SK-N-SH (cell line): ENCODE results near the gene THPO. TPM values are rescaled to one million over a fixed set of nuclear protein-coding genes. Genes with fewer than 3 reads are reported as not detected.

ENCODE experiments used
- CTCF ChIA-PET: fragments of 300-600, 350-600 bp; formaldehyde crosslinking; extraction: SDS; loops from one replicate; lab custom pipeline; 2021; lab: Yijun Ruan, JAX
- POLR2A ChIA-PET: fragments of 350-600 bp; sonication (Branson Sonifier 250); formaldehyde crosslinking; extraction: SDS; loops from one replicate; lab custom pipeline; 2020; ENCODE audit warnings: antibody characterized with exemption, inconsistent platforms; lab: Yijun Ruan, JAX
- DNase-seq: peaks from one replicate; pipeline ENCODE4 v3.0.0; 2012
- H2AFZ ChIP-seq: fragments of 200-600 bp; sonication (generic); 2 replicates; pipeline ENCODE4 v1.8.1; 2016; ENCODE audit warnings: antibody characterized with exemption, mild to moderate bottlenecking, low read depth
- H3F3A ChIP-seq: fragments of 200-600 bp; sonication (generic); replicated peaks from 2 replicates; pipeline ENCODE3; 2016; ENCODE audit warnings: antibody characterized with exemption, mild to moderate bottlenecking; ENCODE audit not compliant: insufficient read depth
- H3K27ac ChIP-seq, 2 experiments: fragments of 200-500 bp in 1 of 2; fragments of 200-600 bp in 1 of 2; sonication (Bioruptor generic) in 1 of 2; sonication (generic), shearing (Covaris generic) in 1 of 2; 2 replicates each; pipeline versions ENCODE4 v1.5.1 to v1.6.1; 2014 to 2016; ENCODE audit warnings: low read depth in 2 of 2, inconsistent platforms in 1 of 2, low read length in 1 of 2, mild to moderate bottlenecking in 1 of 2, mixed read lengths in 1 of 2
- H3K27me3 ChIP-seq: fragments of 200-600 bp; sonication (generic), shearing (Covaris generic); 2 replicates; pipeline ENCODE4 v1.6.1; 2016; ENCODE audit warnings: mixed run types; ENCODE audit not compliant: insufficient read depth
- H3K36me3 ChIP-seq, 2 experiments: fragments of 200-500 bp in 1 of 2; fragments of 200-600 bp in 1 of 2; sonication (Bioruptor generic) in 1 of 2; sonication (generic) in 1 of 2; replicated peaks in 1 of 2; 2 replicates each; pipeline versions ENCODE3 to v1.5.1; 2014 to 2016; ENCODE audit warnings: low read length in 1 of 2, mild to moderate bottlenecking in 1 of 2; ENCODE audit not compliant: insufficient read depth in 2 of 2, control insufficient read depth in 1 of 2
- H3K4me1 ChIP-seq, 2 experiments: fragments of 200-500 bp in 1 of 2; fragments of 200-600 bp in 1 of 2; sonication (Bioruptor generic) in 1 of 2; sonication (generic), shearing (Covaris generic) in 1 of 2; 2 replicates each; pipeline versions ENCODE4 v1.5.1 to v1.6.1; 2014 to 2016; ENCODE audit warnings: low read depth in 1 of 2, low read length in 1 of 2, mixed run types in 1 of 2; ENCODE audit not compliant: insufficient read depth in 2 of 2, control insufficient read depth in 1 of 2
- H3K4me2 ChIP-seq: fragments of 200-600 bp; sonication (generic), shearing (Covaris generic); 2 replicates; pipeline ENCODE4 v1.6.1; 2017; ENCODE audit warnings: mixed run types
- H3K4me3 ChIP-seq, 2 experiments: fragments of 200-500 bp in 1 of 2; fragments of 200-600 bp in 1 of 2; sonication (Bioruptor generic) in 1 of 2; sonication (generic), shearing (Covaris generic) in 1 of 2; 2 replicates each; pipeline versions ENCODE4 v1.5.1 to v1.8.1; 2014 to 2016; ENCODE audit warnings: low read depth in 2 of 2, inconsistent platforms in 1 of 2, low read length in 1 of 2, mild to moderate bottlenecking in 1 of 2, mixed read lengths in 1 of 2, moderate library complexity in 1 of 2
- H3K79me2 ChIP-seq: fragments of 200-600 bp; sonication (generic); 2 replicates; pipeline ENCODE4 v1.8.1; 2017; ENCODE audit warnings: mild to moderate bottlenecking; ENCODE audit not compliant: insufficient read depth
- H3K9ac ChIP-seq: fragments of 200-600 bp; sonication (generic); 2 replicates; pipeline ENCODE4 v1.6.1; 2017; ENCODE audit warnings: mixed run types
- H3K9me2 ChIP-seq: fragments of 200-600 bp; sonication (generic); 2 replicates; pipeline ENCODE4 v1.6.1; 2017; ENCODE audit warnings: mixed run types
- H3K9me3 ChIP-seq: fragments of 200-600 bp; sonication (generic); 2 replicates; pipeline ENCODE4 v1.6.1; 2017; ENCODE audit warnings: mixed run types, mild to moderate bottlenecking, moderate library complexity
- H4K20me1 ChIP-seq: fragments of 200-600 bp; sonication (generic); 2 replicates; pipeline ENCODE4 v1.6.1; 2017; ENCODE audit warnings: mild to moderate bottlenecking, mixed run types; ENCODE audit not compliant: insufficient read depth
- ELF1 ChIP-seq: IDR thresholded peaks from 2 replicates; pipeline ENCODE4 v1.4.0; 2012
- EP300 ChIP-seq, 2 experiments: IDR thresholded peaks; 2 replicates each; pipeline versions ENCODE4 v1.4.0 to v1.6.1; 2012; ENCODE audit warnings: borderline replicate concordance in 1 of 2, low read depth in 1 of 2, low read length in 1 of 2
- EZH2phosphoT487 ChIP-seq: fragments of 200-600 bp; sonication (generic); IDR thresholded peaks from 2 replicates; pipeline ENCODE4 v1.6.1; 2017; ENCODE audit warnings: low read depth, mixed run types, mild to moderate bottlenecking, antibody characterized with exemption, moderate library complexity, borderline replicate concordance
- FOXJ3 ChIP-seq: sonication (generic); formaldehyde crosslinking; IDR thresholded peaks from 2 replicates; pipeline ENCODE4 v1.5.1; 2020; ENCODE audit warnings: mild to moderate bottlenecking, missing genetic modification reagents
- FOXM1 ChIP-seq: IDR thresholded peaks from 2 replicates; pipeline ENCODE4 v1.4.0; 2012; ENCODE audit warnings: low read depth, mild to moderate bottlenecking
- NFIC ChIP-seq: IDR thresholded peaks from 2 replicates; pipeline ENCODE4 v1.4.0; 2012; ENCODE audit warnings: borderline replicate concordance
- NRF1 ChIP-seq: IDR thresholded peaks from 2 replicates; pipeline ENCODE4 v1.6.1; 2012; ENCODE audit warnings: low read depth, mild to moderate bottlenecking, low read length
- PBX3 ChIP-seq: IDR thresholded peaks from 2 replicates; pipeline ENCODE4; 2012
- TAF1 ChIP-seq: IDR thresholded peaks from 2 replicates; pipeline ENCODE4 v1.6.1; 2012; ENCODE audit warnings: low read depth, mild to moderate bottlenecking, low read length, moderate library complexity, borderline replicate concordance
- YY1 ChIP-seq: IDR thresholded peaks from 2 replicates; pipeline ENCODE4 v1.4.0; 2012; ENCODE audit warnings: low read depth, mild to moderate bottlenecking
- ZBTB33 ChIP-seq: IDR thresholded peaks from 2 replicates; pipeline ENCODE4 v1.4.0; 2012; ENCODE audit warnings: low read depth, borderline replicate concordance
- whole genome bisulfite sequencing: methylation state at CpG from one replicate; pipeline ENCODE4 v1.1.6; 2017; ENCODE audit warnings: low lambda C conversion rate; 5-methylcytosine and 5-hydroxymethylcytosine counted together
- polyA plus RNA-seq, 3 experiments: library from polyadenylated mRNA; depleted of rRNA; stranded (reverse); fragments of >200 nt; gene quantifications; 2 replicates each; pipeline ENCODE4 v1.2.3, GENCODE V29; 2012

The THPO gene
- polyA plus RNA-seq, 1 of the 3 experiments (the other 2 are of a cell fraction) = 0.07 TPM

- Histone ChIP-seq H3K9ac (no peak overlapping the region), H2AFZ (no peak overlapping the region), H3K4me3 (no peak overlapping the region), H3K9me3 (no peaks in the 10 kb centered on the region), H3K4me1 (no peaks in the 10 kb centered on the region), H4K20me1 (no peaks in the 10 kb centered on the region), H3K36me3 (no peaks in the 10 kb centered on the region), H3K27ac (no peak overlapping the region), H3F3A (no peaks in the 10 kb centered on the region), H3K27me3 (no peaks in the 10 kb centered on the region), H3K9me2 (no peaks in the 10 kb centered on the region), H3K4me2 (no peak overlapping the region), H3K79me2 (no peaks in the 10 kb centered on the region)
- POLR2A ChIA-PET = no interaction called here
- no peak for TF ChIP-seq TAF1
- no peak for TF ChIP-seq EZH2phosphoT487
- no peak for TF ChIP-seq FOXJ3
- TF ChIP-seq EP300 (IDR thresholded peaks at IDR 0.05; ENCODE audit: borderline replicate concordance in 1 of 2, low read depth in 1 of 2, low read length in 1 of 2) = no peak
- TF ChIP-seq NFIC = no peak
- no peak for TF ChIP-seq PBX3
- TF ChIP-seq FOXM1 = no peak
- no peak for TF ChIP-seq NRF1
- 57% methylated on average over 5 of the region's 5 CpGs for WGBS
- CTCF ChIA-PET = interaction anchor here (1.3 to 3.0 kb wide), 2 partner anchors 17 to 124 kb away, joined by 4 to 21 read pairs; no protein-coding TSS in a partner anchor
- DNase-seq = no peak
These were observed 11.4 kb upstream of the THPO start for GRCh38 chr3:184389384-184389783.

GRCh38 chr3:184388936-184389230 is 10.9 kb upstream of the THPO start:
- no peak for DNase-seq
- no peak overlapping the region for H3K27ac ChIP-seq
- no peaks in the 10 kb centered on the region for H3K27me3 ChIP-seq
- H3K9me3 ChIP-seq = no peaks in the 10 kb centered on the region
- POLR2A ChIA-PET = no interaction called here
- H3K4me1 ChIP-seq = no peaks in the 10 kb centered on the region
- H3K9ac ChIP-seq = no peak overlapping the region
- no peak overlapping the region for H3K4me2 ChIP-seq
- WGBS = 59% methylated on average over 6 of the region's 8 CpGs
- no peaks in the 10 kb centered on the region for H3K79me2 ChIP-seq
- CTCF ChIA-PET = interaction anchor here (1.3 to 3.0 kb wide), 2 partner anchors 17 to 125 kb away, joined by 4 to 21 read pairs; no protein-coding TSS in a partner anchor
- no peak overlapping the region for H2AFZ ChIP-seq
- H4K20me1 ChIP-seq = no peaks in the 10 kb centered on the region
- no peak for TF ChIP-seq YY1
- no peak for TF ChIP-seq ZBTB33
- no peak for TF ChIP-seq ELF1
- TF ChIP-seq, all 33 proteins: peak for 0
- Histone ChIP-seq H3F3A (no peaks in the 10 kb centered on the region), H3K4me3 (no peak overlapping the region), H3K9me2 (no peaks in the 10 kb centered on the region), H3K36me3 (no peaks in the 10 kb centered on the region)
